ENCODE measurements around the gene CENPM. TPM values are rescaled to one million over a fixed set of nuclear protein-coding genes. Genes with fewer than 3 reads are reported as not detected.
A peak's percentile ranks its signal among the peaks of the same experiment; 100 is the strongest.

The CENPM gene
- total RNA-seq, 4 donors from 2014 or later = 14.2 to 71.0 (median 17.8) TPM

GRCh38 chr22:41948142-41948541 is 1.2 kb upstream of the CENPM start:
- TF ChIP-seq CTCF (IDR thresholded peaks at IDR 0.05) (no peak), POLR2A (IDR thresholded peaks at IDR 0.05) (no peak)
- Histone ChIP-seq H3K27me3 (no peaks in the 10 kb centered on the region), H3K4me3 (no peak overlapping the region), H3K9me3 (no peaks in the 10 kb centered on the region), H3K4me1 (peaks cover 0 to 9% (median 3%) of the 10 kb centered on the region in 4 donors), H3K27ac (no peak overlapping the region), H3K36me3 (no peaks in the 10 kb centered on the region)
- DNase-seq = no peak

- Histone ChIP-seq H3K4me3 (peak overlapping the region in 3 of 4 donors; percentile 72 to 90 (median 87)), H3K9me3 (no peaks in the 10 kb centered on the region), H3K27ac (peak overlapping the region in 1 of 4 donors; percentile 68), H3K4me1 (peaks cover 0 to 9% (median 3%) of the 10 kb centered on the region in 4 donors), H3K27me3 (no peaks in the 10 kb centered on the region), H3K36me3 (no peaks in the 10 kb centered on the region)
- TF ChIP-seq POLR2A (IDR thresholded peaks at IDR 0.05) (no peak), CTCF (IDR thresholded peaks at IDR 0.05) (no peak)
- DNase-seq = no peak
Measured at GRCh38 chr22:41947424-41948080, 600 bp upstream of the CENPM start.

DNA sequence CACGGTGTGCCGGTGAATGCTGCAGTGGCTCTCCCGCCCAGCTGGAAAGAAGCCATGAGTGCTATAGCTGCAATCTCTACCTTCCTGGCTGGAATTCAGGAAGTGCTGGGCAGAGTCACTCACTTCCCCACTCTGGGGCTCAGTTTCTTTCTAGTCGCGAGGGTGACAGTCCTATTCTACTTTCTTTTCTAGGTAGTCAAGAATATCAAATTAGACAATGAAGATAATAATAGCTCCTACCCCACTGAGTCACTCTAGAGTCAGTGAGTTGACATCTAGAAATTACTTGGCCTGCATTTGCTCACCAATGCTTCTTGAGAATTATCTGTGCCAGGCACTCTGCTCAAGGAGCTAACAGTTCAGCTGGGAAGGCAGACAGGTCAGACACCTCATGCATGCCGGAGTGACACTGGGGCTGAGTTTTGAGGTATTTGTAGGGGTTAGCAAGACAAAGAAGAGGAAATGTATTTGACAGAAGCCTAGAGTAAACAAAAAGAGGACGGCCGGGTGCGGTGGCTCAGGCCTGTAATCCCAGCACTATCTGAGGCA is 3.2 kb downstream of the CENPM start:
- no peak for DNase-seq
- H3K27me3 ChIP-seq = no peaks in the 10 kb centered on the region
- no peaks in the 10 kb centered on the region for H3K36me3 ChIP-seq
- H3K9me3 ChIP-seq = no peaks in the 10 kb centered on the region
- no peak overlapping the region for H3K4me3 ChIP-seq
- peak overlapping the region in 1 of 4 donors; percentile 53 for H3K27ac ChIP-seq
- TF ChIP-seq CTCF (IDR thresholded peaks at IDR 0.05) (no peak), POLR2A (IDR thresholded peaks at IDR 0.05) (peak in 1 of 2 donors; percentile 11)
- peaks cover 0 to 32% (median 18%) of the 10 kb centered on the region in 4 donors for H3K4me1 ChIP-seq

DNA sequence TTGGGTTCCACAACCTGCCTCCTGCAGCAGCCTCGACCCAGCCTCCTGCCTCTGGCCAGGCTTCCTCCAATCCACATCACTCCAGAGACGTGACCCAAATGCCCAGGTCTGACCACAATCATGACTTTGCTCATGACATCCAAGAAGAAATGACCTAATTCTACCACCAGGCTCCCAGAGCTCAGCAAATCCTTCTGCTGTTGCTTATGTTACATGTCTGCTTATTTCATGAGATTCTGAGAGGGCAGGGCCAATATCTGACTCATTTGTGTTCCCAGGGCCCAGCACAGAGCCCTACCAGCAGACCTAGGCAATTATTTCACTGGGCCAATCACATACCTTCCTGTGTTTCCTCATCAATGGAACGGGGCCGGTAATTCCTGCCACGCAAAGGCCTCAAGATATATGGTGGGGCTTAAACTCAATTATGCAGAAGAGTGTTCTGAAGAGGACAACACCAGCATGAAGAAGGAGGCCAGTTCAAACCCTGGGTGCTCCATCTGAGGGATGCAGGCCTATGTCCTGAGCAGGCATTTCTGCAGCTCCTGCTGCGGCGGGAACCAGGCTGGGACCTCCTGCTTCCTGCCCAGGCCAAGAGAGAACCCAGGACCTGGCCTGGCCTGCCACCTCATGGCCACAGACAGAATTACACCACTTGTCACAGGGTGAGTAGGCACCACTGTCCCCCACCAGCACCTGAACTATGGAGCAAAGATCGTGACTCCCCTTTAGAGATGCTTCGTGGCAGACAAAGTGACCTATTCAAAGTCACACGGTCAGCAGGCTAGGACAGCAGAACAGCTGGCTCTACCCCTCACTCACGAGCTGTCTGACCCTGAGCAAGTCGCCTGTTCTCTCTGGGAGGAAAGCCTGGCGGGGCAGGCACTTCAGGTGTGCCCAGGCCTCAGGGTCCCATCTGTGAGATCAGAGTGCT is 5.9 kb downstream of the CENPM start:
- peak; percentile 90 to 96 (median 93) for DNase-seq
- Histone ChIP-seq H3K36me3 (no peaks in the 10 kb centered on the region), H3K4me1 (peaks cover 0 to 31% (median 28%) of the 10 kb centered on the region in 4 donors), H3K9me3 (no peaks in the 10 kb centered on the region), H3K4me3 (no peak overlapping the region), H3K27ac (peak overlapping the region; percentile 87 to 97 (median 88)), H3K27me3 (no peaks in the 10 kb centered on the region)
- TF ChIP-seq POLR2A (IDR thresholded peaks at IDR 0.05) = peak in 1 of 2 donors; percentile 10
- TF ChIP-seq CTCF (IDR thresholded peaks at IDR 0.05) = peak; percentile 81 to 99 (median 98)

DNA sequence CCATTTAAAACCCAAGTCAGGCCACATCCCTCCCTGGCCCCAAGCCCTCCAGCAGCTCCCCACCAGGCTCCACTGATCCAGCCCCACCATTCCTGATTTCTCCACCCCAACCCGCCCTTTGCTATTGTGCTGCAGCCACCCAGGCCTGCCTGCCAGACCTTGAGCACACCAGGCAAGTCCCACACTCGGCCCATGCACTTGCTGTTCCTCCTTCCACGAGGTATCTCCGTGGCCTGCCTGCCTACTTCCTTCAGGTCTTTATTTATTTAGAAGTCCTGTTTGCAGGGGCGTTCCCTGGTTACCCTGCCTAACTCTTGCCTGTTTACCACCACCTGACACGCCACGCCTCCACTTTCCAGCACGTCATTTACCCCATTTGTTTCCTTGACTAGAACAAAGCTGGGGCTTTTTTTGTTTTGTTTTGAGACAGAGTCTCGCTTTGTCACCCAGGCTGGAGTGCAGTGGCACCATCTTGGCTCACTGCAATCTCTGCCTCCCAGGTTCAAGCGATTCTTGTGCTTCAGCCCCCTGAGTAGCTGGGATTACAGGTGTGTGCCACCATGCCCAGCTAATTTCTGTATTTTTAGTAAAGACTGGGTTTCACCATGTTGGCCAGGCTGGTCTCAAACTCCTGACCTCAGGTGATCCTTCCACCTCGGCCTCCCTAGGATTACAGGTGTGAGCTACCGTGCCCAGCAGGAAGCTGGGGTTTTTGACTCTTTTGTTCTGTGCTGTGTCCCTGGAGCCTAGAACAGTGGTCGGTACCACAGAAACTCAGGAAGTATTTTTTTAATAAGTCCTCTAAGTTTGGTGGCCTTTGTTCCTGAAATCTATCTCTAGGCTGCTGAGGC is 6.7 kb downstream of the CENPM start:
- DNase-seq = peak; percentile 80 to 99 (median 99)
- Histone ChIP-seq H3K27ac (peak overlapping the region; percentile 87 to 97 (median 88)), H3K27me3 (no peaks in the 10 kb centered on the region), H3K4me1 (peaks cover 0 to 32% (median 24%) of the 10 kb centered on the region in 4 donors), H3K9me3 (no peaks in the 10 kb centered on the region), H3K4me3 (peak overlapping the region in 3 of 4 donors; percentile 29 to 37 (median 36)), H3K36me3 (no peaks in the 10 kb centered on the region)
- TF ChIP-seq POLR2A (IDR thresholded peaks at IDR 0.05) = peak; percentile 45 to 73
- no peak for TF ChIP-seq CTCF (IDR thresholded peaks at IDR 0.05)
